ENCODE results near the gene PPP2R5C.

GRCh38 chr14:101719708-101720107 is 41.8 kb upstream of the PPP2R5C start:
- TF ChIP-seq CTCF (IDR thresholded peaks at IDR 0.05) (no peak), POLR2A (IDR thresholded peaks at IDR 0.05) (no peak)

Data from testis (tissue), 2 donors.